ENCODE data around the gene CAPN12.

Gene CAPN12

GRCh38 chr19:38740932-38741331 is 3.3 kb downstream of the CAPN12 start:
- in situ Hi-C loops (cut with MboI; ENCODE audit: low pct_unique_long_range_greater_than_20kb, low sequenced_read_pairs, unreplicated experiment): loop anchor here (25.0 kb wide), 1 partner anchor 171 kb away; the partner anchor contains the start of gene CCER2
- TF ChIP-seq CTCF (IDR thresholded peaks at IDR 0.05; ENCODE audit: extremely low read depth, insufficient read depth, missing control alignments): no peak
- DNase-seq (ENCODE audit: low spot score): no peak

- no peak for DNase-seq (ENCODE audit: low spot score)
- in situ Hi-C loops (cut with MboI; ENCODE audit: low pct_unique_long_range_greater_than_20kb, low sequenced_read_pairs, unreplicated experiment): loop anchor here (25.0 kb wide), 1 partner anchor 172 kb away; the partner anchor contains the start of gene CCER2
- no peak for TF ChIP-seq CTCF (IDR thresholded peaks at IDR 0.05; ENCODE audit: extremely low read depth, insufficient read depth, missing control alignments)
These were observed 4.0 kb downstream of the CAPN12 start for GRCh38 chr19:38740257-38740592.

- DNase-seq (ENCODE audit: low spot score): no peak
- in situ Hi-C loops (cut with MboI; ENCODE audit: low pct_unique_long_range_greater_than_20kb, low sequenced_read_pairs, unreplicated experiment): loop anchor here (25.0 kb wide), 1 partner anchor 173 kb away; the partner anchor contains the start of gene CCER2
- TF ChIP-seq CTCF (IDR thresholded peaks at IDR 0.05; ENCODE audit: extremely low read depth, insufficient read depth, missing control alignments): no peak
These were observed 4.6 kb downstream of the CAPN12 start for GRCh38 chr19:38739440-38740256.

- DNase-seq (ENCODE audit: low spot score): no peak
- no peak for TF ChIP-seq CTCF (IDR thresholded peaks at IDR 0.05; ENCODE audit: extremely low read depth, insufficient read depth, missing control alignments)
- in situ Hi-C loops (cut with MboI; ENCODE audit: low pct_unique_long_range_greater_than_20kb, low sequenced_read_pairs, unreplicated experiment): loop anchor here (25.0 kb wide), 1 partner anchor 174 kb away; the partner anchor contains the start of gene CCER2
These were observed 6.1 kb downstream of the CAPN12 start for GRCh38 chr19:38737921-38738737.

- no peak for TF ChIP-seq CTCF (IDR thresholded peaks at IDR 0.05; ENCODE audit: extremely low read depth, insufficient read depth, missing control alignments)
- DNase-seq (ENCODE audit: low spot score): no peak
- in situ Hi-C loops (cut with MboI; ENCODE audit: low pct_unique_long_range_greater_than_20kb, low sequenced_read_pairs, unreplicated experiment): loop anchor here (25.0 kb wide), 1 partner anchor 175 kb away; the partner anchor contains the start of gene CCER2
These were observed 6.9 kb downstream of the CAPN12 start for GRCh38 chr19:38737281-38737865.

All from GM13977 (cell line).